Measurements from ENCODE around the gene PPP1R15B. TPM values are rescaled to one million over a fixed set of nuclear protein-coding genes. Genes with fewer than 3 reads are reported as not detected.
A peak's percentile ranks its signal among the peaks of the same experiment; 100 is the strongest.

PPP1R15B gene
- total RNA-seq, 1 experiment from 2014 or later = 45.9 TPM

DNA sequence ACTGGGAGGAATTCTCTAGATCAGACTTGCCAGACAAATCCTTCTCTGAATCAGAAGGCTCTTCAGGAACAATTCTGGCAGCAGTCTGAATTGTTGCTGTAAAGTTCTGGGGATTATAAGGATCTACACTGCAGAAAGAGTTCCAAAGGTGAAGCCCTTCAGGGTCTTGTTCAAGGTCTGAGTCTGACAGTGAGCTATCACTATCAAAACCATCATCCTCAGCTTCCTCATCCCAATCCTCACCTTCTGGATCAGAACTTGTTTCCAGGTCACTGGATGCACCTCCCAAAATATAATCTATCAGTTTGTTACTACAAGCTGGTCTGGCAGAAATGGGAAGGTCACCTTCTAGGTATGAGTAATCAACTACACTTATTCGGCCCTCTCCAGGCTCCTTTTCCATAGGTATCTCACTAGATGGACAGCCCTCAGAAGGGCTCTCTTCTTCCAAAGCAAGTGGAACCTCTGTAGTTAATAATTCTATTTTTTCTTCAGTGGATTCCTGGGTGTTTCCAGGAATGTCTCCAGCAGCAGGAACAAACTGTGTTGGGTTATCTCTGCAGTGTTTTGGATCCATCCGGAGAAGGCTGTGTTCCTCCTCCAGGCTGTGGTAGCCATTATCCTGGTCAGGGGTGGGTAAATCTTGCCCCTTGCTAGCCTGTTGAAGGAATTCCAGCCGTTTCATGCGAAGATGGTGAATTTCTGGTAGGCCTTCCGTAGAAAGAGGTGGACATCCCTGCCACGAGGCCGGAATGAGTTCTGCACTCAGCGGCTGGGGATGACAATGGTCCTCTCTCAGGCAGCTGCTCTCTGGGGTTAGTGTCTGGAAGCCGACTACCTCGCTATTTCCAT, 1.6 kb downstream of the PPP1R15B start:
- H2BK20ac ChIP-seq (ENCODE audit: low read depth, low read length, poor library complexity, severe bottlenecking) = no peak overlapping the region
- no peak overlapping the region for H4K5ac ChIP-seq (ENCODE audit: insufficient read length, low read depth, low read length)
- no peaks in the 10 kb centered on the region for H3K27me3 ChIP-seq (ENCODE audit: insufficient read depth, low read length)
- H3K4me2 ChIP-seq (ENCODE audit: insufficient read depth, insufficient read length, low read length) = peak overlapping the region; percentile 99
- no peak overlapping the region for H3K23ac ChIP-seq (ENCODE audit: insufficient read length, low read depth, low read length)
- H3K9ac ChIP-seq (ENCODE audit: extremely low read depth, insufficient read length, low read length) = peak overlapping the region; percentile 100
- Mint-ChIP-seq H3K4me3 (peak overlapping the region; percentile 98 to 100), H3K4me1 (peaks cover 7 to 15% of the 10 kb centered on the region in 2 experiments), H3K27ac (peak overlapping the region; percentile 44 to 100 (median 100); a peak in 5 of 7 replicates), H3K9me3 (no peaks in the 10 kb centered on the region; a peak in 2 of 5 replicates), H3K27me3 (ENCODE audit: low read depth) (no peaks in the 10 kb centered on the region), H3K36me3 (ENCODE audit: insufficient read depth in 1 of 3, low read depth in 3 of 3) (peaks cover 29 to 46% (median 45%) of the 10 kb centered on the region in 3 experiments)
- H3T11ph ChIP-seq (ENCODE audit: low read length) = no peak overlapping the region
- H4K20me1 ChIP-seq (ENCODE audit: control insufficient read depth, insufficient read depth, insufficient read length) = peaks cover 2% of the 10 kb centered on the region
- no peak overlapping the region for H4K91ac ChIP-seq (ENCODE audit: insufficient read length, low read depth, low read length)
- H2BK5ac ChIP-seq (ENCODE audit: insufficient read length, low read length) = no peak overlapping the region
- peaks cover 21% of the 10 kb centered on the region for H3K23me2 ChIP-seq (ENCODE audit: insufficient read length, low read depth, low read length, poor library complexity, severe bottlenecking)
- DNase-seq = no peak
- H2AK5ac ChIP-seq (ENCODE audit: insufficient read length, low read length) = no peak overlapping the region
- no peak overlapping the region for H2AFZ ChIP-seq (ENCODE audit: low read length)
- peaks cover 50% of the 10 kb centered on the region for H3K79me2 ChIP-seq (ENCODE audit: insufficient read depth, low read length)
- WGBS (ENCODE audit: extremely low coverage, insufficient read length, low lambda C conversion rate) = no CpG with 5 or more reads among the region's 10 CpGs
- no peaks in the 10 kb centered on the region for H3K9me3 ChIP-seq (ENCODE audit: control insufficient read depth, low read depth, low read length)
- no peak overlapping the region for H2BK120ac ChIP-seq (ENCODE audit: low read depth, low read length, poor library complexity, severe bottlenecking)
- TF ChIP-seq, protein P1, sequence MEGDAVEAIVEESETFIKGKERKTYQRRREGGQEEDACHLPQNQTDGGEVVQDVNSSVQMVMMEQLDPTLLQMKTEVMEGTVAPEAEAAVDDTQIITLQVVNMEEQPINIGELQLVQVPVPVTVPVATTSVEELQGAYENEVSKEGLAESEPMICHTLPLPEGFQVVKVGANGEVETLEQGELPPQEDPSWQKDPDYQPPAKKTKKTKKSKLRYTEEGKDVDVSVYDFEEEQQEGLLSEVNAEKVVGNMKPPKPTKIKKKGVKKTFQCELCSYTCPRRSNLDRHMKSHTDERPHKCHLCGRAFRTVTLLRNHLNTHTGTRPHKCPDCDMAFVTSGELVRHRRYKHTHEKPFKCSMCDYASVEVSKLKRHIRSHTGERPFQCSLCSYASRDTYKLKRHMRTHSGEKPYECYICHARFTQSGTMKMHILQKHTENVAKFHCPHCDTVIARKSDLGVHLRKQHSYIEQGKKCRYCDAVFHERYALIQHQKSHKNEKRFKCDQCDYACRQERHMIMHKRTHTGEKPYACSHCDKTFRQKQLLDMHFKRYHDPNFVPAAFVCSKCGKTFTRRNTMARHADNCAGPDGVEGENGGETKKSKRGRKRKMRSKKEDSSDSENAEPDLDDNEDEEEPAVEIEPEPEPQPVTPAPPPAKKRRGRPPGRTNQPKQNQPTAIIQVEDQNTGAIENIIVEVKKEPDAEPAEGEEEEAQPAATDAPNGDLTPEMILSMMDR (conservative IDR thresholded peaks at IDR 0.05) = no peak
- no peaks in the 10 kb centered on the region for H3K79me1 ChIP-seq (ENCODE audit: insufficient read depth, low read depth, low read length, poor library complexity, severe bottlenecking)
- H3K4me1 ChIP-seq (ENCODE audit: insufficient read depth, low read length) = peaks cover 6% of the 10 kb centered on the region; the same call in 1 of the 2 replicates
- no peak overlapping the region for H3K4ac ChIP-seq (ENCODE audit: low read depth, low read length)
- no peak overlapping the region for H2BK12ac ChIP-seq (ENCODE audit: insufficient read length, low read depth, low read length)
- no peak overlapping the region for H3K18ac ChIP-seq (ENCODE audit: insufficient read length, low read depth, low read length)
- no peak overlapping the region for H4K8ac ChIP-seq (replicated peaks; ENCODE audit: insufficient read length, low read depth, low read length)
- no peak overlapping the region for H2BK15ac ChIP-seq (ENCODE audit: low read depth, low read length)
- H3K27ac ChIP-seq (ENCODE audit: insufficient read length, low read depth, low read length) = no peak overlapping the region
- no peak overlapping the region for H3K56ac ChIP-seq (ENCODE audit: insufficient read length, low read depth, low read length)
- peak overlapping the region; percentile 63; the same call in 1 of the 2 replicates for H3K14ac ChIP-seq (ENCODE audit: insufficient read depth, low read length)
